Measurements from ENCODE around the gene DNAJC5G.
"Not testable (repeated sequence)": the region's sequence is repeated elsewhere in the genome, so short reads cannot be mapped to it uniquely, and the experiment has no call there.

Gene DNAJC5G

GRCh38 chr2:27316655-27317412, 41.6 kb downstream of the DNAJC5G start:
- no peaks in the 10 kb centered on the region for H3K27me3 ChIP-seq (ENCODE audit: insufficient read depth, low read length)
- no peak overlapping the region for H3K4me3 ChIP-seq (ENCODE audit: low read length)
- H3K4me1 ChIP-seq (ENCODE audit: insufficient read depth, low read length) = peaks cover 14% of the 10 kb centered on the region
- no peaks in the 10 kb centered on the region for H3K36me3 ChIP-seq (ENCODE audit: insufficient read depth, low read depth, low read length)
- H3K9ac ChIP-seq (ENCODE audit: low read depth, low read length) = no peak overlapping the region
- no peak overlapping the region for H3K27ac ChIP-seq (ENCODE audit: low read length)
- no peaks in the 10 kb centered on the region for H3K9me3 ChIP-seq (ENCODE audit: insufficient read depth, low read depth, low read length)

- not testable (repeated sequence) for H3K9ac ChIP-seq (ENCODE audit: low read depth, low read length); H3K9me3 ChIP-seq (ENCODE audit: insufficient read depth, low read depth, low read length); H3K4me3 ChIP-seq (ENCODE audit: low read length); H3K36me3 ChIP-seq (ENCODE audit: insufficient read depth, low read depth, low read length); H3K27me3 ChIP-seq (ENCODE audit: insufficient read depth, low read length); H3K27ac ChIP-seq (ENCODE audit: low read length)
- peaks cover 18% of the 10 kb centered on the region for H3K4me1 ChIP-seq (ENCODE audit: insufficient read depth, low read length)
Observed at GRCh38 chr2:27319839-27320238, 44.6 kb downstream of the DNAJC5G start.

DNA sequence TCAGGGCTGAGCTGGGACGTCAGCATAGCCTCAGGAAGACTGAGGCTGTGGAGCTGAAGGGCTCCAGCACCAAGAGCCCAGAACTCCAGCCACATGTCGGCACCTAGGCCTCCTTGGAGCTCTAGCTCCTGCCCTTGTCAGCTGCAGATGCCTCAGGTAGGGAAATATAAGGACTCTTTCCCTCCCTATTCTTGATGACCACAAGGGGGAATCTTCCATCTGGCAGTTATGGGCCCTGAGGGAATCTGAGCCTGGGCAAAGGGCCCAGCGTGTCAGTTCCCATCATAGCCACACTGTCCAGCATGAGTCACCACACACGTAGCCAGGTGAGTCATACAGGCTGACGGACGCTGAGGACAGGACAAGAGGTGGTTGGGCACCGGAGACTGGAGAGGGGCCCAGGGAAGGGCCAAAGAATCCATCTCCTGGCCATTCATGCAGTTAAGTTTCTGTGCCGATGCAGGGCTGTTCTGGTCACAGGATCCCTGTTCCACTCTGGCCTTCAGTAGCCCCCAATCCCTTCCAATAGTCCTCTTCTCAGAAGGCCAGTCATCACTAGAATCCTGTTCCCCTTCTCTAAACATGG, 45.8 kb downstream of the DNAJC5G start:
- peaks cover 15% of the 10 kb centered on the region for H3K4me1 ChIP-seq (ENCODE audit: insufficient read depth, low read length)
- H3K9me3 ChIP-seq (ENCODE audit: insufficient read depth, low read depth, low read length) = no peaks in the 10 kb centered on the region
- H3K27me3 ChIP-seq (ENCODE audit: insufficient read depth, low read length) = no peaks in the 10 kb centered on the region
- H3K36me3 ChIP-seq (ENCODE audit: insufficient read depth, low read depth, low read length) = peaks cover 6% of the 10 kb centered on the region; the same call in 1 of the 2 replicates
- no peak overlapping the region for H3K9ac ChIP-seq (ENCODE audit: low read depth, low read length)
- no peak overlapping the region; the same call in 1 of the 2 replicates for H3K4me3 ChIP-seq (ENCODE audit: low read length)
- H3K27ac ChIP-seq (ENCODE audit: low read length) = no peak overlapping the region

DNA sequence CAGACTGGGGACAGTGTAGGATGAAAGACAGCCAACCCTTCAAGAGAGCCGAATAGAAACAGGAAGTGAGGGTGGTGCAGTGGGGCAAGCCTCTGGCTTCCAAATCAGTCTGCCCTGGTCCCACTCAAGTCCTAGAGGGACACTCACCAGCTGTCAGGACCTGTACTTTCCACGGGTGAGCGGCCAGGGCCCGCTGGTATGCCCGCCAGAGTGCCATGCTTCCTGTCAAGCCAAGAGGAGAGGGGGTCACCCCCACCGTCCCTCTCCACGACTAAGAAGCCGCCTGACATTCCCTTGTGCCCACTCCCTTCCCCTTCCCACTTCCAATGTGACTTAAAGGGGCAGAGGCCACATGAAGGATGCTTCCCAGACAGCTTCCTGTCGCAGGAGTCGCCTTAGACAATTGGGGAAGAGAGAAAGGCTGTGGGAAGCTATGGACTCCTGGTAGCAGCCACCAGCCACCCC, 47.1 kb downstream of the DNAJC5G start:
- Histone ChIP-seq H3K9me3 (ENCODE audit: insufficient read depth, low read depth, low read length) (no peaks in the 10 kb centered on the region), H3K4me3 (ENCODE audit: low read length) (peak overlapping the region; percentile 99), H3K9ac (ENCODE audit: low read depth, low read length) (peak overlapping the region; percentile 100), H3K36me3 (ENCODE audit: insufficient read depth, low read depth, low read length) (peaks cover 19% of the 10 kb centered on the region), H3K27ac (ENCODE audit: low read length) (peak overlapping the region; percentile 86), H3K27me3 (ENCODE audit: insufficient read depth, low read length) (no peaks in the 10 kb centered on the region), H3K4me1 (ENCODE audit: insufficient read depth, low read length) (peaks cover 10% of the 10 kb centered on the region)

GRCh38 chr2:27322766-27323595, 47.7 kb downstream of the DNAJC5G start, which contains the start of gene MPV17:
Gene MPV17 (minus strand): TSS chr2:27323097. CDS start chr2:27322517, 580 bp downstream.
- no peaks in the 10 kb centered on the region for H3K9me3 ChIP-seq (ENCODE audit: insufficient read depth, low read depth, low read length)
- H3K27me3 ChIP-seq (ENCODE audit: insufficient read depth, low read length) = no peaks in the 10 kb centered on the region
- H3K27ac ChIP-seq (ENCODE audit: low read length) = peak within 1 kb of the TSS; percentile 99
- peaks cover 10% of the 10 kb centered on the region for H3K4me1 ChIP-seq (ENCODE audit: insufficient read depth, low read length)
- H3K4me3 ChIP-seq (ENCODE audit: low read length) = peak within 1 kb of the TSS; percentile 99
- peaks cover 22% of the 10 kb centered on the region for H3K36me3 ChIP-seq (ENCODE audit: insufficient read depth, low read depth, low read length)
- peak within 1 kb of the TSS; percentile 100 for H3K9ac ChIP-seq (ENCODE audit: low read depth, low read length)

DNA sequence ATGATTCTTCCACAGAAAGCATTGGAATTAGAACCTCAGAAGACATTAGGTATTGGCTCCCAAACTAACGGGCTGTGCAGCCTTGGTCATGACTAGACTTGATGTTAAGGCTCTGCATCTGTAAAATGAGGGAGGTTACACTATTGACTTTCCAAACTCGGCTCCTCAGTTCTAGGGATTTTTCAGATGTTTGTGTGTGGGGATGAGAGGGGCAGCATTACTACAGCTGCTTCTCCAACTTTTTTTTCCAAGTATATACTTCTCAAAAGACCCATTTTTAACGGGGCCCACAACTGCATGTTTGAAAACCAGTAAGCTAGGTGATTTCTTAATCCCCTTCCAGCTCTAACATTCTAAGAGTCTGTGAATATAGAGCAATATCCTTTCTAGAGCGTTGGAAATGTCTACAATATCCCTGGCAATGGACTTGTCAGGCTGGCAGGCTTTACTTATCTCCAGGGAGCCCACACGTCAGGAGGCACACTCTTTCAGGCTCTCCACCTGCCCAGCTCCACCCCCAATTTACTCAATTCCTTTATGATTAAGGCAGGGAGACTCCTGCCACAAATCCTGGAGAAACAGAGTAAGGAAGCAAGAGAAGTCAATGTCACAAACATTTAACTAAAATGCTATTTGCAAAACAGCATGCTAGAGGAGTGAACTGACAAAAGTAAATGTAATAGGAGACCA, 48.5 kb downstream of the DNAJC5G start:
- peak overlapping the region; percentile 99 for H3K27ac ChIP-seq (ENCODE audit: low read length)
- H3K36me3 ChIP-seq (ENCODE audit: insufficient read depth, low read depth, low read length) = peaks cover 30% of the 10 kb centered on the region
- peak overlapping the region; percentile 100 for H3K9ac ChIP-seq (ENCODE audit: low read depth, low read length)
- no peaks in the 10 kb centered on the region for H3K27me3 ChIP-seq (ENCODE audit: insufficient read depth, low read length)
- H3K4me1 ChIP-seq (ENCODE audit: insufficient read depth, low read length) = peaks cover 10% of the 10 kb centered on the region
- no peaks in the 10 kb centered on the region for H3K9me3 ChIP-seq (ENCODE audit: insufficient read depth, low read depth, low read length)
- peak overlapping the region; percentile 99 for H3K4me3 ChIP-seq (ENCODE audit: low read length)

DNA sequence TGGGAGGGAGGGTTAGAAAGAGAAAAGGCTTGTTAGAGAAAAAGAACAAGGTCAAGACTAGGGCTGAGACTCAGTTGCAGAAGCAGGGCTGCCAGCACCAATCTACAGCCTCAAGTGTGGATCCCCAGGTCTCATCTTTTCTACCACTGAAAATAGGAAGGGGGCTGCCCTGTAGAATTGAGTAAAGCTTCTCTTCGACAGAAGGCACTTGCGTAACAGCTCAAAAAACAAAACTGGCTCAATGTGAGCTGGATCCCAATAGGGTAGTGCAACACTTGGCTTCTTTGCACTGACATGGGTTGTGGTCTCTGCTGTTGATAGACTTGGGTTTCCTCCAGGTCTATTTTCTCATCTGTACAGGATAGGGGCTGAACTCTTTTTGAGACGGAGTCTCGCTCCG, 49.5 kb downstream of the DNAJC5G start:
- Histone ChIP-seq H3K4me1 (ENCODE audit: insufficient read depth, low read length) (peaks cover 10% of the 10 kb centered on the region), H3K27ac (ENCODE audit: low read length) (no peak overlapping the region), H3K4me3 (ENCODE audit: low read length) (no peak overlapping the region), H3K27me3 (ENCODE audit: insufficient read depth, low read length) (no peaks in the 10 kb centered on the region), H3K9ac (ENCODE audit: low read depth, low read length) (no peak overlapping the region), H3K9me3 (ENCODE audit: insufficient read depth, low read depth, low read length) (no peaks in the 10 kb centered on the region), H3K36me3 (ENCODE audit: insufficient read depth, low read depth, low read length) (peaks cover 40% of the 10 kb centered on the region)
